Mesodermal cell (in vitro differentiated cells): ENCODE results near the gene CRIM1.
A peak's percentile ranks its signal among the peaks of the same experiment; 100 is the strongest.

Source experiments
- H3K27ac ChIP-seq: 2 replicates; pipeline ENCODE4 v1.7.0; 2013; ENCODE audit warnings: mild to moderate bottlenecking, low read depth, low read length, moderate library complexity; ENCODE audit not compliant: severe bottlenecking
- H3K36me3 ChIP-seq: 2 replicates; pipeline ENCODE4 v1.7.1; 2013; ENCODE audit warnings: mild to moderate bottlenecking, low read length, moderate library complexity; ENCODE audit not compliant: control insufficient read depth, insufficient read depth
- H3K4me1 ChIP-seq: one replicate; pipeline ENCODE4 v1.7.1; 2013; ENCODE audit warnings: mild to moderate bottlenecking, low read length; ENCODE audit not compliant: insufficient read depth, control insufficient read depth, poor library complexity, severe bottlenecking
- H3K4me3 ChIP-seq: 2 replicates; pipeline ENCODE4 v1.7.0; 2013; ENCODE audit warnings: low read length, control low read depth, mild to moderate bottlenecking; ENCODE audit not compliant: insufficient read depth, poor library complexity, severe bottlenecking; ENCODE audit errors: extremely low read depth
- H3K9me3 ChIP-seq: 2 replicates; pipeline ENCODE4 v1.7.1; 2013; ENCODE audit warnings: mild to moderate bottlenecking, low read length, moderate library complexity; ENCODE audit not compliant: control insufficient read depth
- WGBS, 2 experiments: methylation state at CpG; one replicate each; pipeline ENCODE4 v1.1.5; 2013; ENCODE audit warnings: missing lambda C conversion rate in 2 of 2; ENCODE audit not compliant: insufficient coverage in 2 of 2; 5-methylcytosine and 5-hydroxymethylcytosine counted together

Gene CRIM1

DNA sequence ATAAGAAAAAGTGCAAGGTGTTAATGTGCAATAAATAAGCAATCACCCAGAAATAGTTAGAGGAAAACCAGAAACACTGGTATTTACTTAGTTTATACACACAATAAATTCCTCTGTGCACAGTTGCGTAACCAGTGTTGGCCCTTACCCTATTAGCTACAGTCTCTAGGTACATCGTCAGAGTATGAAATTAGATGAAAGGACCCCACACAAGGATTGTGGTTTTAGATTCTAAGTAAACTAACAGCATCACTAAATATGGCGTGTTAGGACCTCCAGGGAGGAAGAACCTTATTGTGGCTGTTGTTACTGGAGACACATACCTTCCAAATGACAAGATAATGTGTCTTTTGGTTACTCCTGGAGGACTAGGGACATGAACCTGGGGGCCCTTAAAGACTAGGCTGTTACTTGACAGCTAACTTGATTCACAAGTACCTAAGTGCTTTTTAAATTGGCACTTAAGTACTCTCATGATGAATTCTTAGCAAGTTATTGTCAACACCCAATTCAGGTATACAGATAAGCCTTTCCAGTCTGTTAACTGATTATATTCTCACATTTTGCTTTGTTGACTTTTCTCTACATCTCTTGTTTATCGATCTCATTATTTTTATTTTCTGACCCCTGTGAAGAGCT is 127.1 kb downstream of the CRIM1 start:
- no peak overlapping the region for H3K4me3 ChIP-seq
- H3K36me3 ChIP-seq = peaks cover 70% of the 10 kb centered on the region
- H3K4me1 ChIP-seq = peaks cover 35% of the 10 kb centered on the region
- 100% methylated on average over 1 of the region's 4 CpGs for WGBS, 2 experiments
- no peaks in the 10 kb centered on the region for H3K9me3 ChIP-seq
- H3K27ac ChIP-seq = no peak overlapping the region

DNA sequence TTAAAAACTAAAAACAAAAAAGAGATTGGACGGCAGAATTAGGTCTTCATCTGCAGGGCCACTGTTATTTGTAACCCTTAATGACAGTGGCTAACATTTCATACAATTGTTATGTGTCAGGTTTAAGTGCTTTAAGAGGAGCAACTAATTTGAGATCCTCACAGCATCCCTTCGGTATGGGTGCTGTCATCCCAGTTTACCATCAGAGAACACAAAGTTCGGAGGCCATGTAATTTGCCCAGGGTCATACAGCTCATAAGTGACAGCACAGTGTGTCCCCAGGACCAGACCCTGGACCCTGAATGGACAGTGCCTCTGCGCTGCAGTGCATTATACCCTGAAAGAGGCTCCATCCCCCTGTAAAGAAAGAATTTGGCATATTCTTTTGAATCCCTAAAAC is 127.7 kb downstream of the CRIM1 start:
- Histone ChIP-seq H3K9me3 (no peaks in the 10 kb centered on the region), H3K4me3 (no peak overlapping the region), H3K4me1 (peaks cover 41% of the 10 kb centered on the region), H3K27ac (no peak overlapping the region), H3K36me3 (peaks cover 68% of the 10 kb centered on the region)
- 100% methylated on average over 2 of the region's 4 CpGs for WGBS, 2 experiments

DNA sequence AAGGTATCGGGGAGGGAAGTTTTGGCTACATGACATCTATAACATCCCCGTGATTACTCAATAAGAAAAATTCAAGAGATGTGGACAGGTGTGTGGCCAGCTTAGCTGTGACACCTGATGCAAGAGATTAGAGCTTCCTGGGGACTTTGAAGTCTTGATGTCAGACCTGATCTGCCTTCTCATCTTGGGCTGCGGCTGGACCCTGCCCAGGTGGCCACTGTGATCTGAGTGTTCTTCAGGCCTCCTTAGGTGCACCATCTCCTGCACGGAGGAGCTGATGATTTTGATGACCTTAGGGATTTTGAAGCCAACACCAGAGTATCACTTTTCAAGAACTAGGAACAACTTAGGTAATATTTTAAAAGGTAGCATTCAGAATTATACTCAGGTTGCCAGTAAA is 128.9 kb downstream of the CRIM1 start:
- H3K27ac ChIP-seq = no peak overlapping the region
- no peak overlapping the region for H3K4me3 ChIP-seq
- no peaks in the 10 kb centered on the region for H3K9me3 ChIP-seq
- H3K36me3 ChIP-seq = peaks cover 68% of the 10 kb centered on the region
- peaks cover 49% of the 10 kb centered on the region for H3K4me1 ChIP-seq
- WGBS, 2 experiments = 85 to 98% methylated on average over 2 to 3 of the region's 4 CpGs

DNA sequence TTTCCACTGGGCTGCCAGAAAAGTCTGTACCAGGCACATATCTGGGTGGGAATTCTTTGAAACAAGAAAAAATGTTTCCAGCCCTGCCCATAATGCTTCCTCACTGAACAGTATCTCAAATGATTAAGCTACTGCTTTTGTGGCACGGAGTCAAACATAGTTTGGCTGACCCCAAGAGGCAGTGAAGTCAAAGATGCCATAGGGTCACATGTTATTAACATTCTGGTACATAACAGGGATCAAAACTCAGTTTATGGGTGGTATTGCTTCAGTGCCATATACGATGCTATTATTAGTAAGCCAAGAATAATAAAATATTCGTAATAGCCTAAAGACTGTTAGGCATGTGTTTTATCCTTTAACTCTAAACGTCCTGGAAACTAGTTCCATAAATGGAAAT is 129.9 kb downstream of the CRIM1 start:
- Histone ChIP-seq H3K9me3 (no peaks in the 10 kb centered on the region), H3K27ac (peak overlapping the region; percentile 96), H3K4me1 (peaks cover 57% of the 10 kb centered on the region), H3K4me3 (no peak overlapping the region), H3K36me3 (peaks cover 64% of the 10 kb centered on the region)
- WGBS, 2 experiments = 100% methylated on average over 1 of the region's 4 CpGs; no CpG with 5 or more reads in 1 of the 2 experiments

DNA sequence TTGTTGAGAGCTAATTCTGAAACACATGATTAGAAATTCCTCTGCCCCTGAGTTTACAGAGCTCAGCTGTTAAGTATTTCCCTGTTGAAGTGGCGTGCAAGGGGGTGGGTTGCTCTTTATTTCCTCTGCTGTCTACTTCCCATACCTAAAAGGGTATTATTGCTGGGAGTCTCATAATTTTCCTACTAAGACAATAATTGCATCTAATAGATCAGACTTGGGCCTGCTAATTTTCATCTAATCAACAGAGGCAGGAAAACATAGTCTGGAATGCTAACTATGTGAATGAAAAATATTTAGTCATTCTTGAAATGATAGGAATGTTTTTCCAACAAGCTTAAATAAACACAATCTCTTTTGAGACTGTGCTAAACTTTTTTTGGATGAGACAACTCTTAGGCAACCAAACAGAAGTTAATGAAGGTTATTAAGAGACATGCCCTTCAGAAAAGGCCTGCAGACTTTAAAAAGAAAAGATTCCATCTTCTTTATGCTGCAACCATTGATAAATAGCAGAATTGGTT is 131.0 kb downstream of the CRIM1 start:
- no peaks in the 10 kb centered on the region for H3K9me3 ChIP-seq
- peak overlapping the region; percentile 96 for H3K27ac ChIP-seq
- peaks cover 65% of the 10 kb centered on the region for H3K4me1 ChIP-seq
- peaks cover 64% of the 10 kb centered on the region for H3K36me3 ChIP-seq
- no CpG with 5 or more reads among the region's 1 CpG for WGBS, 2 experiments
- no peak overlapping the region for H3K4me3 ChIP-seq

DNA sequence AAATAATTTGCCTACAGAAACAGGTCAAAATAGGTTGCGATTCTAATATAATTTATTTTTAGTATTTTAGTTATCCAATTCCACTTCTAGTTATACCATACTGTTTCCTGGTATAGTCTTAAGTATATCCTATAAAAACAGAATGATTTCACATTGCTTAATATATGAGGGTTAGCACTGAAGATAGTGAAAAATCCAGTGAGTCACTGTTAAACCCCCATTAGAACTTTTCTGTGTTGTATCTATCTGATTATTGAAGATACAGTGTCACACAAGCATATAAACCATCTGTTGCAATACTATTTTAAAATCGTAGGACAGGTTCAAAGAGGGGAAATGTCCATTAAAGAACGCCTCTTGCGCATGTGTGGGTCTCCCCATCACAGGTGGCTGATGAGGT is 132.4 kb downstream of the CRIM1 start:
- Histone ChIP-seq H3K9me3 (no peaks in the 10 kb centered on the region), H3K4me1 (peaks cover 76% of the 10 kb centered on the region), H3K36me3 (peaks cover 54% of the 10 kb centered on the region), H3K4me3 (no peak overlapping the region), H3K27ac (no peak overlapping the region)
- WGBS, 2 experiments = 100% methylated on average over 1 of the region's 4 CpGs

DNA sequence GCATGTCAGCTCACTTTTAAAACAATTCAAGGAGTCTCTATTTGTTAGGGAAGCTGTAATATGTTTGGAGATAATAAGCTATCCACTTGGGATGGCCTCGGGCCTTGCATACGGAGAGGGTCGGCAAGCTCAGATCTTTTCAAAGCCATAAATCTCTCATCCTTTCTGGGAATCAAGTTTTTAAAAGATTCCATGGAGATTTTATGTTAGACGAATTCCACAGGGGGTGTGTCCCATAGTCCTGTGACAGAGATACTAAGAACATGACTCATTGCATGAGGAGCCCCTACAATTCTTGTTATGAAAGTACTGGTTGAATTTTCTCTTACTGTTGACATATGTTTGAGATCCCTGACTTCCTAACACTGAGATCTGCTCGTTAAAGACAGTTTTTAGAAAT is 133.7 kb downstream of the CRIM1 start:
- Histone ChIP-seq H3K36me3 (peaks cover 41% of the 10 kb centered on the region), H3K4me1 (peaks cover 72% of the 10 kb centered on the region), H3K4me3 (no peak overlapping the region), H3K9me3 (no peaks in the 10 kb centered on the region), H3K27ac (peak overlapping the region; percentile 54)
- 67 to 88% methylated on average over 1 of the region's 5 CpGs for WGBS, 2 experiments

DNA sequence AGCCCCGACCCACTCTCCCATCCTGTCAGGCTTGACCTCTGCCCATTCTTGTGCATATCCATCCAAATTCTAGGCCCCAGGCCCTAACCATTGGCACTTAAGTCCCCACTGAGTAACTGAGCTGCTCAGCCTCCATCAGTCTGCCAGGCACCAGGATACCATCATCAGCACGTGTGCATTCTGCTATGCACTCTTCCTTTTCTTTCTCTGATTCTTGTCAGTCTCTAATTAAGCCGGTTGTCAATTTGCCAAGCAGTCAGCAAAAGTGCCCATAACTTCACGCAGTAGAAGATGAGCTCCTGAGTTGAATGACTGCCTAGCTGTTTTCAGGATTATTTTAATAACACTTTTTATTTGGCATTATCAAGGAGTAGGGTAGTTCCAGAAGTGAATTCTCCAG is 135.2 kb downstream of the CRIM1 start:
- Histone ChIP-seq H3K36me3 (peaks cover 42% of the 10 kb centered on the region), H3K27ac (no peak overlapping the region), H3K4me3 (no peak overlapping the region), H3K4me1 (peaks cover 60% of the 10 kb centered on the region), H3K9me3 (no peaks in the 10 kb centered on the region)
- 92 to 93% methylated on average over 3 to 4 of the region's 4 CpGs for WGBS, 2 experiments

DNA sequence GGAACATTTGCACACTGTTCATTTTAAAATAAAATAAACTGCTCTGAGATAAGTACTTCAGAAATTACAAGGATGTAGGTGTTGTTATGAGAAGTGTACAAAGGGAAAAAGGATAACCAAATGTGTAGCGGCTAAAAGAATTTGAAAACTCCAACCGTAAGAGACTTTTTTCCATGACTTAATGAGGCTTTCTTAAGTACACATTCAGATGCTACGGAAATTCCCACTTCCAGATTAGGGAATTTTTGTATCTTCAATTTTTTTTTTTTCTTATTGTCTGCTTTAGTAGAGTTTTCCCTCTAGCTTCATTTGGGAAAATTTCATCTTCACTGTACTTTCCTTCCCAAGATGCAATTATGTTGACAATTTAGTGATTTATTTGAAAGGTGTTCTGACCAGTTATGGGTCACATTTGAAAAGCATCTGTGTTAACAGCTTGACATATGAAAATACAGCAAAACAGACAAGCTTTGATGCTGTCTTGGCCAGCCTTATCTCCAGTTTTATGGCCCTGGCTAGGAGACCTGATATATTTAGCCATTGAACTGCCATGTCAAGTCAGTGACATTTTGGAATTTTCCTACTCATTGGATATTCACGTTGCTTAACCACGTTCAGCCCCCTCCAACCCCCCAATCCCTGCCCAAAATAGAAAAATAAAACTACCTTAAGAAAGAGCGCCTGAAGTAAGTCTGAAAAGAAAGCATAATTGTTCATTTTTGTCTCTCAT is 136.8 kb downstream of the CRIM1 start:
- Histone ChIP-seq H3K4me3 (no peak overlapping the region), H3K9me3 (no peaks in the 10 kb centered on the region), H3K4me1 (peaks cover 48% of the 10 kb centered on the region), H3K36me3 (peaks cover 48% of the 10 kb centered on the region), H3K27ac (peak overlapping the region; percentile 70)
- WGBS, 2 experiments = 85 to 94% methylated on average over 2 to 4 of the region's 6 CpGs

DNA sequence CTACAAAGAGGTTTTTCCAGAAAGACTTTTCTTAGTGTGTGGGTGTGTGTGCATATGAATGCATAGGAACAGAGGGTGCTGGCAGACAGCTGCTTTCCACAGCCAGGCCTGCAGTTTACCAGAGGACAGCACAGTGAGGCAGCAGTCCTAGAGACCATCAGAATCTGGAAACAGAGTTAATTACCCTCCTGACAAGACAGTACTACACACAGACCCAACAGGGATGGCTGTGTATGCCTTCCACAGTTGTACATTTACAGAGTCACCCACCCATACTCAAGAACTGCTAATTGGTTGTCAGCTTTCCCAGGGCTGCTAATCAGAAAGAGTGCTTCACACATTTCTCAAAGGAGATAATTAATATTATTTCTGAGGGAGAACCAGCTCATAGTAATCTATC is 137.7 kb downstream of the CRIM1 start:
- Histone ChIP-seq H3K4me3 (no peak overlapping the region), H3K9me3 (no peaks in the 10 kb centered on the region), H3K27ac (peak overlapping the region; percentile 70), H3K4me1 (peaks cover 39% of the 10 kb centered on the region), H3K36me3 (peaks cover 50% of the 10 kb centered on the region)

DNA sequence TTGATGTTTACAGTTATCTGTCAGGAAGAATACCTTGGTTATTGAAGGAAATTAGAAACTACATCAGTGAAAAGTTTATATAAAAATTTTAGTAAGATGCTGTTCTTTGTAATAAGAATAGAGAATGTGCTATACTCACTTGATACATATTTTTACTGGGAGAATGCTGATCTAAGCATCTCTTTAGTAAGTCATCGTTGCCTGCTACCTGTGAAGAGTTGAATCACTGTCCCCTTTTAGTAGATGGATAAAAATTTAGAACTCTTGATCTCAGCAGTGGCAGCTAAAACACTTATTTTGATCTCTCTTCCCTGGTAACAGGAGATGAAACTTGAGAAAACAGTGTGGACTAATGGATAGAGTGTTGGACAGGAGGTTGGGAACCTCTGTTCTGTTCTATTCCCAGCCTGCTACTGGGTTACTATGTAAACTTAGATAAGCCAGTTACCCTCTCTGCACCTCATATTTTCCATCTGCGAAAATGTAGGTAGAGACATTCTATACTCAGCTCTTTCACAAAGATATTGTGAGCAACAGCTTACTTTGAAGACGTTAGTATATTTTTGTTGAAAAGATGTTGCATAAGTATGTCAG is 142.1 kb downstream of the CRIM1 start:
- Histone ChIP-seq H3K4me1 (peaks cover 3% of the 10 kb centered on the region), H3K27ac (no peak overlapping the region), H3K9me3 (no peaks in the 10 kb centered on the region), H3K36me3 (peaks cover 63% of the 10 kb centered on the region), H3K4me3 (no peak overlapping the region)
- 100% methylated on average over 1 of the region's 3 CpGs for WGBS, 2 experiments
